Stimulated activated CD4-positive, alpha-beta T cell treated with anti-CD3 and anti-CD28 coated beads, Interleukin-12 subunit alpha, Interleukin-12 subunit beta, amount 100 ng/mL, for 48 hours (primary cell): ENCODE data around the gene FAM107B.

Experiments used
- DNase-seq, 3 donors: peaks; one replicate each; pipeline ENCODE4 v3.0.0-alpha.2; 2020; ENCODE audit warnings: low read depth in 2 of 3, low spot score in 1 of 3

FAM107B gene

DNA sequence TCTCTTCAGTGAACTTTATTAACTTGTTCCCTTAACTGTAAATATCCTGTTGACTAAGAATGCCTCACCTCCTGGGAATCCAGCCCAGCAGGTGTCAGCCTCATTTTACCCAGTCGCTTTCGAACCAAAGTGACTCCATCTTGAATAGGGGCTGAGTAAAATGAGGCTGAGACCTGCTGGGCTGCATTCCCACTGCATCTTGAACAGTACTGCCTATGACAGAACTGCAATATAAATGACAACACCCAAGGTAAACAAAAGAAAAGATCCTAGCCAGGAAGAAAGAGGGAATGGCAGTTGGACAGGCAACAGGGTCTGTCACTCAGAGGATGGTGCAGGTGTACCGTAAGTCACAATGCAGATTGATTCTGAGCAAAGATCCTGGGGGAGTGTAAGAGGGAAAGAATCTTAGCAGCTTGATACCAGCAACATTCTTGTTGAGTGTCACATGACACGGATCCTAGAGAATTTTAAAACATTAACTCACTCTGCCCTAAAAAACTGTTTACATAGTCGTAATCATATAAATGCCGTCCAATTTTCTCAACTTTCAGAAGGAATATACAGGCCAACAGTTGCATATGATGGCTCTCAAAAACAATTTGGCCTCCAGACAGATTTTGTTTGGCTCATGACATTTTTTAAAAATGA, 4.4 kb upstream of the FAM107B start:
- no peak for DNase-seq

DNA sequence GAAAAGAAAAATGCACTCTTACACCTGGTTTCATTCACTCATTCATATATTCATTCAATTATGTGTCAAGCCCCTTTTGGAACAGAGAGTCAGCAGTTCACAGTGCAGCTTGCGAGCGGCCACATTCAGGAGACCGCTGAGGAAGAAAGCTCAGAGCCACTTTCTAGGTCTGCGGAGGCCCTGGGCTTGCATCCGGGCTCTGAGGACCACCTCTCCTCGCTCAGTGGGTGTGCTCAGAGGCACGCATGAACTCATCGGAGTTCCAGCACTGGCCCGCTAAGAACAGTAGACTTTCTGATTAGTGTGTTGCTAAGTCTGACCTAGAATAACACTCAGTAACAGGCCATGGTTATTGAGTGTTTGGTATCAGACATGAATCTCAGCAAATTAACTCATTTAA, 1.8 kb upstream of the FAM107B start:
- no peak for DNase-seq

DNA sequence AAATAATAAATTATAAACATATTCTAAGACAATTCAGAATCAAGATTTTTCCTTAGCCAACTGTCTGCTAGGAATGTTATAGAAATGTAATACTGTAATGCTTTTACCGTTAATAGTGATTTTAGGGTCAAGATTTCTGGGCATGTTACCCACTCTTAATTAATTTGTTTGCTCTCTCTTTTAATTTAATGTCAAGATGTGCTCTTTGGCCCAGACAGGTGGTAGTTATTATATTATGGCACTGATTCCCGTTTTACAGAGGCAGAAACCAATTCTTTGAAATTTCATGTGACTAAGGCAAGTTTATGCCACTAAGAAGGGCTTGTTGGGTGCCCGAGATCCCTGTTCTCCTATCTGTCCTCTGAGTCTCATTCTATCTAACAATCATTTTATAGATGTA, 959 bp upstream of the FAM107B start:
- no peak for DNase-seq

DNA sequence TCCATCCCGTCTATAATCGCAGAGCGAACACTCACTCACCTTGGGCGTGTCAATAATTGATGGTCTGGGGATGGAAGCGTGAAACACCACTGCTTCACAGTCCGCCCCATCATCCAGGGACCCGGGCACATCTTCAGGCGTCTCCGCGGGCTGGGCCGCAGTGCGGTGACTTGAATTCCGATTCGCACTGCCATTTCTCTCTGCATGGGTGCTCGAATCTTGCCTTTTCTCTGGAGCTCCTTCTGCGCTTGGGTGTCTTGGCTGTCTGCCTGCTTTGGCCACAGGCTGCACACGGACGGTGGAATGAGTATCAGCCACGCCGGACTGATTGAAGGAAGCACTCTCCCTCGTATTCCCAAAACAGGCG, 500 bp downstream of the FAM107B start:
- no peak for DNase-seq

DNA sequence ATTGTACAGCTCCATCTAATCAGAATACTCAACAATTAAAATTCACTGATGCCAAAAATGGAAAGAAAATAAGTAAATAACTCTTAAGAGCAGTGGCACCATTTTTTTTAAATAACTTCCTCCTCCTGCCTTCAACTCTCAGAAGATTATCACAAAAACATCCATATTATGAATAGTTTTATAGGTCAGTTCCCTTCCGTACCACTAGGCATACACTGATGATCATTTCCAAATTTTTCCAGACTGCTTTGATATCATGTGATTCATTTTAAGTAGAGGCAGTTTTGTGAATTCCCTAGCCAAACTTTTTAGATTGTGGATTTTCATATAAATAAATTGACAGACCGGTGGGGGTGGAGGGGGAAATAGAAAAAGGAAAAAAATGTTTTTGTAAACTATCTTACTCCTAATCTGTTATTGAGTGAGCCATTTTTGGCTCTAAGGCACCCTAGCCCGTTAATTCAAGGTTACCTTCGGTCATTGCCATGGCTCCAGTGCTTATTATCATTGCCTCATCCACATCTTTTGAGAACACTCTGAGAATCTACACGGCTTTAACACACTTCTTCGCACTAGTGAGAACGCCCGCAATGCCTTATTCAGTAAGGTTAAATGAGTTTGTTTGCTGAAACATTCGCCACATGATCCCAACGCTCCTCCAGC, 1.0 kb downstream of the FAM107B start:
- DNase-seq = no peak

DNA sequence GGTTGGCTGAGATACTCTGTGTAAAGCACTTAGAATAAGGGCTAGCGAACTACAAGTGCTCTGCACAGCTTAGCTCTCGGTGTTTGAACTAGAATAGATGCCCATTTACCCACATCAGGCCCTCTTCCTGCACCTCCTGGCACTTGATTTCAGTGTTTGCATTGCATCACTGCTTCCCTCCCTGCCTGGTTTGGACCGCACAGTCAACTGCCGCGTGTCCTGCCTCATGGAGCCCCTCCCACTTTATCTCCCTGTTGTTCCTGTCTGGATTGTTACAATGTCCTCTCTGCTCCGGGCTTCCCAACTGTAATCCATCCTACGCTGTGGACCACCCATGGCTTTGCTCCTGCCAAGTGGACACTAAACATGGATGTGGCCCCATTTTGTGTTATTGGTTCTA, 2.3 kb downstream of the FAM107B start:
- DNase-seq = no peak

DNA sequence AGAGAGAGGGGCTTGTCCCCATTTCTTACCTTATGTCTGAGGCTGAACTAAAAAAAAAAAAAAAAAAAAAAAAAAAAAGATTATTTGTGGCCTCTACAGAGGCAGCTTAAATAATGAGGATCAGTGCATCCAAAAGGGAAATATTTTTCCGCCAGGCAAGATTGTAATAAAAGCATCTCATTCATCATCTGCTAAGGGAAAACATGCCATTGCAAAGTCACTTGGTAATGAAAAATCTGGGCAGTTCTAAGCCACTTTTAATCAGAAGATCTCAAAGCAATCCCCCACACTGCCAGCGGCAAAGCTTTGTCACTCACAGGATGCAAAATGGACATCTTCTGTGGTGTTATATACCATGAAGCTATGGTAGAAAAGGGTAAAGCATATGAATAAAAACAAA, 3.8 kb downstream of the FAM107B start:
- no peak for DNase-seq

DNA sequence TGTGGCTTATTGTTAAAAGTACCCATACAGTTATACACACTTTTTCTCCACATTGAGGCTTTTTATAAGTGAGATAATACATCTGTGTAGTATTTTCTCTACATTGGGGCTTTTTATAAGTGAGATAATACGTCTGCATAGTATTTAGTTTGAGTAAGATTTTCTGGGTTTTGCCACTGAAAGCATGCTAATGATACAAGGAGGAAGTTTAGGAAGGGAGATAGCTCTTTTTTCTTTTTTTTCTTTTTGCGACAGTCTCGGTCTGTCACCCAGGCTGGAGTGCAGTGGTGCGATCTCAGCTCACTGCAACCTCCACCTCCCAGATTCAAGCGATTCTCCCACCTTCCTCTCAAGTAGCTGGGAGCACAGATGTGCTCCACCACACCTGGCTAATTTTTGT, 13.3 kb downstream of the FAM107B start:
- DNase-seq = no peak

DNA sequence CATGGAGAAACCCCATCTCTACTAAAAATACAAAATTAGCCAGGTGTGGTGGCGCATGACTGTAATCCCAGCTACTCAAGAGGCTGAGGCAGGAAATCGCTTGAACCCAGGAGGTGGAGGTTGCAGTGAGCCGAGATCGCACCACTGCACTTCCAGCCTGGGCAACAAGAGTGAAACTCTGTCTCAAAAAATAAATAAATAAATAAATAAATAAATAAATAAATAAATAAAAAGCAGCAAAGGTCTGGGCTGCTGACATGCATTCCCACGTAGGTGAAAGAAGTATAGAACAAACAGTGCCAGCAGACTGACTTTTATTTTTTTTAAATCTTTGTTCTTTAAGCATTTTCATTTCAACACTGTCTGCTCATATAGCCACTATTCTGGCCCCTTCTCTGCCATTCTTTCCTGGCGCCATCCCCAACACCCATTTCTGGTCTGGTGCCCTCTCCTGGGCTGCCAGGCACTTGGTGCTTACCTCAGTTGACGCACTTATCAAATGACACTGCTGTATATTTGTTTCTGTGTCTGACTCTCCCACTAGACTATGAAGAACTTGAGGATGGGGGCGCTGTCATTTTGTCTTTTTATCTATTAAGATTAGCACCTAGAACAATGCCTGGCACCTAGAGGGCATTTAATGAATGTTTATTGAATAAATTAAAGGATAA, 15.6 kb downstream of the FAM107B start:
- DNase-seq = no peak

DNA sequence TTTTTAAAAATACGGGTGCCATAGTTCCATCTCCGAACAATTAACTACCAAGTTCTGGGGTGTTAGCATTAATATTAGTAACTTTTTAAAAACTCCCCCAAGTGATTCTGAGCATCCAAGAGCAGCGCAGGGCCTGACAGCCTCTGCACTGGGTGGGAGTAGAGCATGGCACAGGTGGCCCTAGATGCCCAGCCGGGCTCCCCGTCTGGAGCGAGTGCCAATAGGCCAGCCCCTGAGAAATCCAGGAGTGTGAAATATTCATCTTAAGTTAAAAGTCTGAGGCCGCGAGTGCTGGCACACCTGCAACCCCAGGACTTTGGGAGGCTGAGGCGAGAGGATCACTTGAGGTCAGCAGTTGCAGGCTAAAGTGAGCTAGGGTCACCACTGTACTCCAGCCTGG, 16.2 kb downstream of the FAM107B start:
- DNase-seq = no peak

DNA sequence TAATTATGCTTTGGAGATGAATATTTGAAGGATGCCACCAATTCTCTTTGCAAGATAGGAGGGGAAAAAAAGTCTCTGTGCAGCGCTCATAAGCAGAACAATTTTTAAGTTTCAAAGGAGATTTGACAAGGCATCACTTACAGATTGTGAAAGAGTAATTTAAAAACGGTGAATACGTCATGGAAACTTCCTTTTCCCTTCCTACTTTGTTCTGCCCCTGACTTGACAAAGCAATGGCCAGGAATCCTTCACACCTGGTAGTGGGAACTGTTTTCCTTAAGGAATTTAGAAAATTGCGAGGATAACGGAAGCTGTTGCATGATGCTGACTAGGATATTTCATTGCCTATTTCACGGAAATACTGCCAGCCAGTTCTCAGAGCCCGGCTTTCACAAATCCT, 16.7 kb downstream of the FAM107B start:
- DNase-seq = no peak

DNA sequence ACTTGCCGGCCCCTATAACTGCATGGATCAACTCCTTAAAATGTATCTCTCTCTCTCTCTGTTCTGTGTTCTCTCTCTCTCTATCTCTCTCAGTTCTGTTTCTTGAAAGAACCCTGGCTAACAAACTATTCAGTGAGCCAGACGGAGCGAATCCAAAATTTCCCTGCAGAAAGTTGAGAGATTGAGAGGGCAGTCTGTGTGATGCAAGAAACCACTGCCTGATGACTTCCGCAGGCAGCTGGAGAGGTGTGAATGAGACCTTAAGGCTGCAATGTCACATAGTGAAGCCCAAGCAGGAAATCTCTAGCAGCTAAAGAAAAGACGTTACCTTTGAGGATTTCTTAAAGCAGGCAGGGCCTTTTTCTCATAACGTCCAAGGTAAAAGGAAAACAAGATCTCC, 17.3 kb downstream of the FAM107B start:
- DNase-seq = no peak

DNA sequence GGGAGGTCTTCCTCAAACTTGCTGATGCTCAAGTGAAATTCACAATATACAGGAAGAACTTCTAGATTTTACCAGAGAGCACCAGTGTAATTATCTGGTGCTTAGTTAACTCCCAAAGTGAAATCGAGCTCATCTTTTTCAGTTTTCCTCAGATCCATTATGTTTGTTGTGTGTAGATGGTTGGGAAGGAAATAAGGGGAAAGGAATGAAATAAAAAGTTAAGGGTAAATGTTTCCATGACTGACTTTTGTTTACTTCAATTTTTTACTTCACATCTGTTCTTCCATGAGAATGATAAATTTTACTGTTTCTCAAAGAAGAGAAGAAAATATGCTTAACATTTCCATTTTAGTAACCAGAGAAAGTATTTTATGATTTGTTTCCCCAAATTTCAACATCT, 21.3 kb downstream of the FAM107B start:
- DNase-seq = no peak

DNA sequence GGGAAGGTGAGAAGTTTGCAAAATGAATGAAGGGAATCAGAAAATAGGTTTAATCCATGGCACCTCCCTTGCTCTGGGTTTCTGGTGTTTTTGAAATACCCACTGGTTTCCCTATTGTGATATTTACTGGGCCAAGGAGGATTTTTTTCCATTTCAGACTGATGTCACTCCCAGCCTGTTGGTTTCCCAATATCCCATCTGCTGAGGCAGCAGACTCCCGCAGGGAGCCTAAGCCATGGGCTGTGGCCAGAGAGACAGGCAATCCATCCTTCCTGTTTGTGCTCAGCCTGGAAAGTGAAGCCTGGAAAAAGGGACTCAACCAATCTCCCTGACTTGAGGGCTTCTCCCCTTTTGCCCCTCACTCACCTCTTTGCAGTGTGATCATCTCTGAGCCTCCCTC, 22.8 kb downstream of the FAM107B start:
- DNase-seq = no peak

DNA sequence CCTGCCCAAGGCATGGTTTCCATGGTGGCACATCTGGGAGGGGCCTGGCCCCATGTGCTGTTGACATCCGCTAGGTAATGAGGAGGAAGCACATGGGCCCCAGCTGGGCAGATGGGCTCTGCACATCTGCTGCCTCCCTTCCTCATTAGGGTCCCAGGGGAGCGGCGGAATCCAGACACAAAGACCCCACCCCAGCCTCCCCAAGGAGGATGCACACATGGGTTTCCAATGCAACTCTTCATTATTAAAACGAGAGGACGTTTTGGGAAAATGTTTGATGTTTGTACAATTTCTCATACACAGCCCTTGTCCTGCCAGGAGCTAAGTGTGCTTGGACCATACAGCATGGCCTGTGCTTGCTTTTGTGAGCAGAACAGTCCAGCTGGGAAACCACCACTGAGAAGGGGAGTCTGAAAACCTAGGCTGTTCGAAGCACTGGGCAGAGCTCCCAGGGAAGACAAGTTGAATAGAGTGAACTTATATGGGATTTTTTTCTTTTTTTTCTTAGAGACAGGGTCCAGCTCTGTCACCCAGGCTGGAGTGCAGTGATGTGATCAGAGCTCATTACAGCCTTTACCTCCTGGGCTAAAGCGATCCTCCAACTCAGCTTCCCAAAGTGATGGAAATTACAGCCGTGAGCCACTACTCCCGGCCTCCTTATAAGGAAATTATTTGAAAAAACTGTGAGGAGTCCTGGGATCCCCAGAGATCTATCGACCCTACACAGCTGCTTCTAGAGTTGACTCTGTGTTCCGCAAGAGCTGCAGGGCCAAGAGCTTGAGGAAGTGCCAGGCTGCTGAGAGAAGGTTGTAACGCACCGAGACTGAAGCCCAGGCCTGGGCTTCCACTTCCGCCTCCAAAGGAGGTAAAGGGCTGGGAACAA, 23.4 kb downstream of the FAM107B start:
- no peak for DNase-seq

DNA sequence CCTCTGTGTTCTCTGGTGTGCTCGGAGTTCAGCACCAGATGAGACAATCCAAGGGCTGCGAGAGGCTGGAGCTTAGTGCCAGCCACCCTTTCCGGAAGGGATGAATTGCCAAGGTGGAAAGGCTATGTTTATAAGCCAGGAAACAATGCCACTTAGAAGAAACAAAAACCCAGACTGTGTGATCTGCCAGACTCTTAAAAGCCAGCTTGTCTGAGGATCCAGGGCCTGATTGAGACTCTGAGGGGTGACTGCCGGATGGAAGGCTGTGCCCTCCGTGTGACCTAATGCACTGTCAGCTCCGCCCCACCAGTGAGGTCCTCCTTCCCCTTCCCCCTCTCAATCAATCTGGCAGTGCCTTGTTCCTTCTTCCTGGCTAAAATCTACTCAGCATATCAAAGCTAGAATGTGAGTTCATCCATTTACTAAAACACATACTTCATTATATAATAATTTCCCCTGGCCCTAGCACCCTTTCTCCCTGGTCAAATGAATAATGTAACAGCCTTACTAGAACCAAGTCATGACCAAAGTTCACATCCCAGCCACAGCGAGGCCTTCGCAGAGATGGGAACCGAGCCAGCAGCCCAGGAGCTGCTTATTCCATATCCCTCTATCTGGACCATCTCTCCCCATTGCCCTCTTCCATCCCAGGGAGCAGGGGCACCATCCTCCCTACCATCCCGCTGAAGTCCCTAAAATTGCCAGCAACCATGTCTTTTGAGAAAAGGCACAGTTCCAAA, 25.5 kb downstream of the FAM107B start:
- DNase-seq = no peak

DNA sequence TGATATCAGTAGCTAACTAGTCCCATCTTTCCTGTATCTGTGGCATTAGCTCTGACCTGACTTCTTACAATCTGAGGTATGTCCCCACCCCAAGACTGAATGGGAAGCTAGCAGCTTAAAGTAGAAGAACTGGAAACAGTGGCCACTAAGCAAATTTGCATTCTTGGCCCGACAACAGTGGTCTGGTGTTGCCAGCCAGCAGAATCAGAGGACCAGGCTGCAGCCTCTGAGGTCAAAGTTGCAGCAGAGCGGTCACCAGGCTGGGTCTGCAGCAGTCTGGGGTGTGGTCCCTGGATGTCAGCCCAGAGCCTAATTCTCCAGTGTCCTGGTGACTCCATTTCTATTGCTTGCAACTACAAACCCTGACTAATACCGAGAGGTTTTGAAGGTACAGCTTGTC, 26.3 kb downstream of the FAM107B start:
- DNase-seq = no peak

DNA sequence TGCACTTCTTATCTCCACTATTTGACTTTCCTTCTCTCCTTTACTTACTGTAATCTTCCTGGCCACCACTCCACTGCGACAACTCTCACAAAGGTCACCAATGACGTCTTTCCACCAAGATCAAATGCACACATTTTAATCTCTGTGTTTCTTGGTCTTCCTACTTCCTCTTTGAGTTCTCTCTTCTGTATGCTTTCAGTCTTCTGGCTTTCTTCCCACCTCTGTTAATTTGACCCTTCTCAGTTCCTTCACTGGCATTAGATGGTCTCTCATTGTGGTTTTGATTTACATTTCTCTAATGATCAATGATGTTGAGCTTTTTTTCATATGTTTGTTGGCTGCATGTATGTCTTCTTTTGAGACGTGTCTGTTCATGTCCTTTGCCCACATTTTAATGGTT, 31.9 kb downstream of the FAM107B start:
- no peak for DNase-seq

DNA sequence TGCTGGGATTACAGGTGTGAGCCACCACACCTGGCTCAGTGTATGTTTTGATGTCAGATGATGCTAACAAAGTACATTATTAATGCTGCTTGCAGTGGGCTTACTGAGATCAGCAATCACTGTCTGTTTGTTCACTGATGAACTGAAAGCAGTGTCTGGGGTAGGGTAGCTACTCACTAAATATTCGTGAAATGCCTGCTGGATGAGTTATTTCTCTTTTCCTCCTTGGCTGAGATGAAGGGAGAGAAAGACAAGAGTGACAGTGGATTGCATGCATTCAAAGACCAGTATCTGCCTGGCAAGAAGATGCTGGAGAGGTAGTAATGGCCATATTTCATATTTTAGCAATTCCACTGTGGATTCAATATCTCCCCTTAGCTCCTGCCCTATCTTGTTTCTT, 32.3 kb downstream of the FAM107B start:
- no peak for DNase-seq

DNA sequence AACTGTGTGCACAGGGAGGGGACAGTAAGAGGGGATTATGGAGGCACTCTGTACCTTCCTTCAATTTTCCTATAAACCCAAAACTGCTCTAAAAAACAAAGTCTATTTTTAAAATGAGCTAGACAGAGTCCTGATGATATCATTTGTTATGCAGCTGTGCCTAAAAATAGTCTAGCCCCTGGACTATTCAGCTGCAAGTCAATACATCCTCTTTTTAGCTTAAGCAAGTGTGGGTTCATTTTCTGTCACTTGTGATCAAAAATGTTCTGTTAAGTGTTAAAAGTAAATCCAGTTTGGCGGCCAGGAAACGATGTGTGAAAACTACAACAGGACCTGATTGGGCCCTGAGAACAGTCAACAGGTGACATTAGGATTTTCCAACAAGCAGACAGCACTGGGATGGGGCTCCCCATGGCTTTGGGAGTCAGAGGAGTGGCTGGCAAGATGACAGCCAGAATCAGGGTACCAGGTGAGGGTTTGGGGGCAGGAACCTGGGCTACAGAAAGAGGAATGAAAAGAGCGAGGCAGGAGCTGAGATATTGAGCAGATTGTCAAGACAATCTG, 33.9 kb downstream of the FAM107B start:
- no peak for DNase-seq
